Esophagus muscularis mucosa (tissue), 4 donors: ENCODE data around the gene BEST2. TPM values are rescaled to one million over a fixed set of nuclear protein-coding genes. Genes with fewer than 3 reads are reported as not detected.

Experiments used
- DNase-seq: peaks from one replicate; pipeline ENCODE4 v3.0.0-alpha.2; 2017; ENCODE audit errors: extremely low spot score
- H3K27ac ChIP-seq, 4 donors: fragments of 200-600 bp; sonication (generic); replicated peaks in 1 of 4; 1 replicate in 3 of 4; 2 replicates in 1 of 4; pipeline ENCODE4 v1.5.1; 2016 to 2019; ENCODE audit warnings: mild to moderate bottlenecking in 1 of 4
- H3K27me3 ChIP-seq, 4 donors: fragments of 200-600 bp; sonication (generic); one replicate each; pipeline versions ENCODE4 v1.5.1 to v1.6.0; 2016 to 2019
- H3K36me3 ChIP-seq, 4 donors: fragments of 200-600 bp; sonication (generic); one replicate each; pipeline ENCODE4 v1.5.1; 2016 to 2019
- H3K4me1 ChIP-seq, 4 donors: fragments of 200-600 bp; sonication (generic); one replicate each; pipeline ENCODE4 v1.5.1; 2016 to 2019
- H3K4me3 ChIP-seq, 4 donors: fragments of 200-600 bp; sonication (generic); 1 replicate in 2 of 4; 2 replicates in 2 of 4; pipeline ENCODE4 v1.5.1; 2016 to 2019; ENCODE audit warnings: mild to moderate bottlenecking in 4 of 4, moderate library complexity in 1 of 4
- H3K9me3 ChIP-seq, 4 donors: fragments of 200-600 bp; sonication (generic); 1 replicate in 3 of 4; 2 replicates in 1 of 4; pipeline ENCODE4 v1.5.1; 2016 to 2019
- EP300 ChIP-seq: sonication (generic); formaldehyde crosslinking; IDR thresholded peaks from one replicate; pipeline ENCODE4 v1.6.1; 2017; ENCODE audit warnings: antibody characterized with exemption
- POLR2A ChIP-seq: fragments of 450-650 bp; IDR thresholded peaks from one replicate; pipeline ENCODE4 v1.6.1; 2017; ENCODE audit warnings: antibody characterized with exemption, moderate library complexity, mild to moderate bottlenecking, low read depth
- POLR2AphosphoS5 ChIP-seq, 2 donors: sonication (generic); formaldehyde crosslinking; IDR thresholded peaks; one replicate each; pipeline ENCODE4 v1.6.1; 2017; ENCODE audit warnings: antibody characterized with exemption in 2 of 2
- WGBS: methylation state at CpG from one replicate; pipeline ENCODE4 v1.1.5; 2018; 5-methylcytosine and 5-hydroxymethylcytosine counted together
- intact Hi-C: fragments of 100-400 bp; cut with DNase I; formaldehyde crosslinking; loops from one replicate; pipeline ENCODE4 v1.15.1; 2023
- total RNA-seq, 4 donors: library from RNA; depleted of rRNA; stranded (reverse); fragments of >200 nt; gene quantifications; one replicate each; pipeline versions ENCODE4 v1.1.0 to v1.2.1, GENCODE V29; 2016
- TF ChIP-seq, protein P1 (sequence below), 3 experiments: fragments of 200-600 bp in 2 of 3; fragments of 450-650 bp in 1 of 3; sonication (generic) in 2 of 3; IDR thresholded peaks; one replicate each; pipeline ENCODE4 v1.5.1; 2017 to 2019; ENCODE audit warnings: antibody characterized with exemption in 3 of 3, mild to moderate bottlenecking in 2 of 3, moderate library complexity in 1 of 3

The BEST2 gene
- total RNA-seq, 4 donors from 2014 or later = not detected

DNA sequence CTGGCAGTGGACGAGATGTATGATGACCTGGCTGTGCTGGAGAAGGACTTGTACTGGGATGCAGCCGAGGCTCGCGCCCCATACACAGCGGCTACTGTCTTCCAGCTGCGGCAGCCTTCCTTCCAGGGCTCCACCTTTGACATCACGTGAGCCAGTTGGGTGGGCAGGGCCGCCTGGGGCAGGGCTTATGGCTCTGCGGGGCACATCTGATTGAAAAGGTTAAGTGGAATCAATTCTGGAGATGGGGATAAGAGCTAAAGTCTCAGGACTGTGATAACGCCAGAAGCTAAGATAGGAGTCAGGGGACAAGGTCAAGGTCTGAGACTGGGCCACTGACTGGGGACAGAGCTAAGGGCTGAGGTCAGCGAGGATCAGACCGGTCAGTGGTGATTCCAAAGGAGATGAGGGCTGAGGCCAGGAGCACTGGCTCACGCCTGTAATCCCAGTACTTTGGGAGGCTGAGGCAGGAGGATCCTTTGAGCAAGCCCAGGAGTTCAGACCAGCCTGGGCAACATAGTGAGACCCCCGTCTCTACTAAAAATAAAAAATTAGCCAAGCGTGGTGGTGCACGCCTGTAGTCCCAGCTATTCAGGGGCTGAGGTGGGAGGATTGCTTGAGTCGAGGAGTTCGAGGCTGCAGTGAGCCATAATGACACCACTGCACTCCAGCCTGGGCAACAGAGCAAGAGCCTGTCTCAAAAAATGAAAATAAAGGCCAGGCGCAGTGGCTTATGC is 4.7 kb downstream of the BEST2 start:
- Histone ChIP-seq H3K9me3 (no peaks in the 10 kb centered on the region), H3K4me3 (no peak overlapping the region), H3K27me3 (peaks cover 0 to 27% (median 0%) of the 10 kb centered on the region in 4 donors), H3K27ac (no peak overlapping the region), H3K36me3 (no peaks in the 10 kb centered on the region), H3K4me1 (peaks cover 11 to 13% (median 12%) of the 10 kb centered on the region in 4 donors)
- intact Hi-C loops = no loop called here
- no peak for DNase-seq
- no peak for TF ChIP-seq POLR2A
- TF ChIP-seq, protein P1, sequence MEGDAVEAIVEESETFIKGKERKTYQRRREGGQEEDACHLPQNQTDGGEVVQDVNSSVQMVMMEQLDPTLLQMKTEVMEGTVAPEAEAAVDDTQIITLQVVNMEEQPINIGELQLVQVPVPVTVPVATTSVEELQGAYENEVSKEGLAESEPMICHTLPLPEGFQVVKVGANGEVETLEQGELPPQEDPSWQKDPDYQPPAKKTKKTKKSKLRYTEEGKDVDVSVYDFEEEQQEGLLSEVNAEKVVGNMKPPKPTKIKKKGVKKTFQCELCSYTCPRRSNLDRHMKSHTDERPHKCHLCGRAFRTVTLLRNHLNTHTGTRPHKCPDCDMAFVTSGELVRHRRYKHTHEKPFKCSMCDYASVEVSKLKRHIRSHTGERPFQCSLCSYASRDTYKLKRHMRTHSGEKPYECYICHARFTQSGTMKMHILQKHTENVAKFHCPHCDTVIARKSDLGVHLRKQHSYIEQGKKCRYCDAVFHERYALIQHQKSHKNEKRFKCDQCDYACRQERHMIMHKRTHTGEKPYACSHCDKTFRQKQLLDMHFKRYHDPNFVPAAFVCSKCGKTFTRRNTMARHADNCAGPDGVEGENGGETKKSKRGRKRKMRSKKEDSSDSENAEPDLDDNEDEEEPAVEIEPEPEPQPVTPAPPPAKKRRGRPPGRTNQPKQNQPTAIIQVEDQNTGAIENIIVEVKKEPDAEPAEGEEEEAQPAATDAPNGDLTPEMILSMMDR (IDR thresholded peaks at IDR 0.05) = no peak
- no peak for TF ChIP-seq POLR2AphosphoS5 (IDR thresholded peaks at IDR 0.05)
- WGBS = 89% methylated on average over 18 of the region's 19 CpGs

GRCh38 chr19:12757544-12758274 is 6.1 kb downstream of the BEST2 start:
- TF ChIP-seq POLR2AphosphoS5 (IDR thresholded peaks at IDR 0.05) = peak; percentile 21 to 51
- no peak for TF ChIP-seq POLR2A
- TF ChIP-seq, protein P1 (IDR thresholded peaks at IDR 0.05) = peak; percentile 91 to 98 (median 95)
- TF ChIP-seq EP300 = no peak
- intact Hi-C loops = no loop called here
- Histone ChIP-seq H3K27ac (peak overlapping the region in 3 of 4 donors; percentile 44 to 69 (median 62)), H3K27me3 (peaks cover 0 to 14% (median 0%) of the 10 kb centered on the region in 4 donors), H3K4me1 (peaks cover 11 to 13% (median 12%) of the 10 kb centered on the region in 4 donors), H3K36me3 (peaks cover 0 to 3% (median 0%) of the 10 kb centered on the region in 4 donors), H3K4me3 (peak overlapping the region; percentile 43 to 59 (median 46)), H3K9me3 (no peaks in the 10 kb centered on the region)
- 10% methylated on average over 39 of the region's 60 CpGs for WGBS
- no peak for DNase-seq

- Histone ChIP-seq H3K27ac (no peak overlapping the region), H3K4me3 (no peak overlapping the region), H3K9me3 (no peaks in the 10 kb centered on the region), H3K36me3 (peaks cover 4 to 21% (median 13%) of the 10 kb centered on the region in 4 donors), H3K27me3 (no peaks in the 10 kb centered on the region), H3K4me1 (peaks cover 11 to 13% (median 12%) of the 10 kb centered on the region in 4 donors)
- TF ChIP-seq EP300 (no peak), POLR2AphosphoS5 (IDR thresholded peaks at IDR 0.05) (no peak), POLR2A (no peak)
- TF ChIP-seq, protein P1 (IDR thresholded peaks at IDR 0.05) = no peak
- intact Hi-C loops = loop anchor here (5.0 kb wide), 1 partner anchor 38 kb away; no protein-coding TSS in a partner anchor
- 93% methylated on average over 6 of the region's 6 CpGs for WGBS
- no peak for DNase-seq
Observed at GRCh38 chr19:12759686-12760085, 8.1 kb downstream of the BEST2 start.

GRCh38 chr19:12763100-12763499 is 11.5 kb downstream of the BEST2 start:
- 89% methylated on average over 10 of the region's 11 CpGs for WGBS
- Histone ChIP-seq H3K4me1 (peaks cover 4 to 8% (median 6%) of the 10 kb centered on the region in 4 donors), H3K27ac (no peak overlapping the region), H3K27me3 (no peaks in the 10 kb centered on the region), H3K4me3 (no peak overlapping the region), H3K36me3 (peaks cover 13 to 45% (median 21%) of the 10 kb centered on the region in 4 donors), H3K9me3 (no peaks in the 10 kb centered on the region)
- DNase-seq = no peak
- no peak for TF ChIP-seq POLR2AphosphoS5 (IDR thresholded peaks at IDR 0.05)
- TF ChIP-seq EP300 = no peak
- TF ChIP-seq, protein P1 (IDR thresholded peaks at IDR 0.05) = no peak
- no peak for TF ChIP-seq POLR2A
- intact Hi-C loops = loop anchor here (5.0 kb wide), 1 partner anchor 34 kb away; no protein-coding TSS in a partner anchor
